ENCODE measurements around the gene ILDR2.

ILDR2 gene

DNA sequence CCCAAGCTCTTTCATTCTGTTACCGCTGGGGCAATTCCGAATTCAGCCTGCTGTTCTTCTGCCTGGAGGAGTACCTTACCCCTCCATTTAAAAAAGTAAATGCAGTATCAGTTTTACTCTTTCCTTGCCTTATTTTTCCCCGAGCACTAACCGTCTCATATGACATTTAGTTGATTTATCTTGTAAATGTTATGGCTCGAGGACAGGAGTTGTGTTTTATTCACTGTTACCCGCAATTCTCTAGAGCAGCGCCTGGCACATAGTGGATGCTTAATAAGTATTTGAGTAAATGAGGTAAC, 98.9 kb downstream of the ILDR2 start:
- TF ChIP-seq CTCF (IDR thresholded peaks at IDR 0.05; ENCODE audit: control insufficient read depth, extremely low read depth, insufficient read depth) = no peak
- no peak for DNase-seq (ENCODE audit: low read depth)
- H3K4me3 ChIP-seq (ENCODE audit: low read depth, low read length) = peak overlapping the region; percentile 61

DNA sequence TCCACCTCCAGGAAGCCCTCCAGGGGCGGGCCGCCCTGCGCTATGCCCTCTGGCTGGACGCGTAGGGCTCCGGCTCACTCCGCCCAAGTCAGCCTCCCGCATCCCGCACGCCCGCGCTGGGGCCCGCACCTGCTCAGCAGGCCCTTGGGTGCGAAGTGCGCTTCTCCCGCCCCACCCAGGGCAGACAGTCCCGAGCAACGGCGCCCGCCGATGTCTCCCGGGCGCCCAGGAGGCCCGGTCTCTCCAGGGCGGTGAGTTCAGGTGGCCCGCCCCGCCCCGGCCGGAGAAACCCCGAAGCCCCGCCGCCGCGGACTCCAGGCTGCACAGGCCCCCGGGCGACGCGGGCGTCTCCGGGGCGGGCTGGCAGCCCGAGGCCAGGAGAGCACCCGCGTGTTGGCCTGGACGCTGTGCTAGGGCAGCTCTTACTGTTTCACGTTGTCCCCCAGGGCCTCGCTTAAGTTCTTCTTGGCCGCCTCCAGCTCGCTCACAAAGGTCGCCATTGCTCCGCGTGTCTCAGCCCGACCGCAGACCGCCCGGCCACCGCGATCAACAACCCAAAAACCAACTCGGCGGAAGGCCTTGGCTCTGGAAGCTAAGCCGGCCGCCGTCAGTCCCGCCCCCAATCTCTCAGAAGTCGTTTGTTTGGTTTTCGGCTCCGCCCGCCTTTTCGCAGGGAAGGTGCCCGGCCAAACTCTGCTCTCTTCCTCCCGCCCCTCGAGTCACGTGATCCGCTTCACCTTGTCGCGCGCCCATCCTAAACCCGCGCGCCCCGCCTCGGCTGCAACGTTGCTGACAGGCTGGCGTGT, 99.4 kb downstream of the ILDR2 start, which contains the start of gene TADA1:
Gene TADA1, minus strand, starts transcription at position 531 of the 806 bp plus-strand sequence. Its CDS starts 31 bp downstream, at position 500.
- peak; percentile 96 for DNase-seq (ENCODE audit: low read depth)
- TF ChIP-seq CTCF (IDR thresholded peaks at IDR 0.05; ENCODE audit: control insufficient read depth, extremely low read depth, insufficient read depth) = peak; percentile 25; the same call in 1 of the 2 replicates
- H3K4me3 ChIP-seq (ENCODE audit: low read depth, low read length) = peak within 1 kb of the TSS; percentile 61

GRCh38 chr1:166875302-166875733, 100.0 kb downstream of the ILDR2 start:
- no peak for DNase-seq (ENCODE audit: low read depth)
- TF ChIP-seq CTCF (IDR thresholded peaks at IDR 0.05; ENCODE audit: control insufficient read depth, extremely low read depth, insufficient read depth) = no peak
- H3K4me3 ChIP-seq (ENCODE audit: low read depth, low read length) = peak overlapping the region; percentile 61

GRCh38 chr1:166874464-166874863, 100.9 kb downstream of the ILDR2 start:
- H3K4me3 ChIP-seq (ENCODE audit: low read depth, low read length) = no peak overlapping the region
- no peak for TF ChIP-seq CTCF (IDR thresholded peaks at IDR 0.05; ENCODE audit: control insufficient read depth, extremely low read depth, insufficient read depth)
- DNase-seq (ENCODE audit: low read depth) = no peak

- no peak overlapping the region for H3K4me3 ChIP-seq (ENCODE audit: low read depth, low read length)
- TF ChIP-seq CTCF (IDR thresholded peaks at IDR 0.05; ENCODE audit: control insufficient read depth, extremely low read depth, insufficient read depth) = no peak
- DNase-seq (ENCODE audit: low read depth) = peak; percentile 15
These were observed 104.8 kb downstream of the ILDR2 start for GRCh38 chr1:166870584-166870983.

DNA sequence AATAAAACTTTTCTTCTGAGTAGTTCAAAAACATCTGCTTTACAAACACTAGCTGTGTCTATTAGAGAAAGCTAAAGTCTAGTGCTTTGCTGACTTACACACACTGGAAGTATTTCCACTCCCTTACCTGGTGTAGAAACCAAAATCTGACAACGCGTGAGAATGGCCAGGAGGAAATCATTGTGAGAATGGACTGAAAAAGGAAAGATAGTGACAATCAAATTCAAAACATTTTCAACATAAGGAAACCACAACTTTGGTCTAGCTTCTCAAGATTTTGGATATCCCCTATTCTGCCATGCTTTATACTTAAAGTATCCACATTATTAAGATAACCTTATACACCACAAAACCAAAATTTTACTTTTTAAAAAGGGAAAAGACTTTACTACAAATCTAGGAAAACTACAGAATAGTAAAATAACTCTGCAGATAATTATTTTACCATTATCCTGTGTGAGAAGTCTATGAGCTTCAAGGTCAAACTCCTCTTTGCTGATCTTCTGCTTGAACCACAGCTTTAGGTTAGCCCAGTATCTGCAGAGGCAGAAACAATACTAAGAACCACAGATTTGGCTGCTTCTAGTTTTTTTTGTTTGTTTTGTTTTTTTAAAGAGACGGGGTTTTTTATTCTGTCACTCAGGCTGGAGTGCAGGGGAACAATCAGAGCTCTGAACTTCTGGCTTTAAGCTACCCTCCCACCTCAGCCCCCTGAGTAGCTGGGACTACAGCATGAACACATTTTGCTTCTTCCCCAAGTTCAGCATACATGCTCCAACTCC, 105.8 kb downstream of the ILDR2 start:
- H3K4me3 ChIP-seq (ENCODE audit: low read depth, low read length) = no peak overlapping the region
- no peak for DNase-seq (ENCODE audit: low read depth)
- TF ChIP-seq CTCF (IDR thresholded peaks at IDR 0.05; ENCODE audit: control insufficient read depth, extremely low read depth, insufficient read depth) = no peak

Data from LNCaP clone FGC (cell line).